Measurements from ENCODE around the gene CCDC69.

Gene CCDC69

DNA sequence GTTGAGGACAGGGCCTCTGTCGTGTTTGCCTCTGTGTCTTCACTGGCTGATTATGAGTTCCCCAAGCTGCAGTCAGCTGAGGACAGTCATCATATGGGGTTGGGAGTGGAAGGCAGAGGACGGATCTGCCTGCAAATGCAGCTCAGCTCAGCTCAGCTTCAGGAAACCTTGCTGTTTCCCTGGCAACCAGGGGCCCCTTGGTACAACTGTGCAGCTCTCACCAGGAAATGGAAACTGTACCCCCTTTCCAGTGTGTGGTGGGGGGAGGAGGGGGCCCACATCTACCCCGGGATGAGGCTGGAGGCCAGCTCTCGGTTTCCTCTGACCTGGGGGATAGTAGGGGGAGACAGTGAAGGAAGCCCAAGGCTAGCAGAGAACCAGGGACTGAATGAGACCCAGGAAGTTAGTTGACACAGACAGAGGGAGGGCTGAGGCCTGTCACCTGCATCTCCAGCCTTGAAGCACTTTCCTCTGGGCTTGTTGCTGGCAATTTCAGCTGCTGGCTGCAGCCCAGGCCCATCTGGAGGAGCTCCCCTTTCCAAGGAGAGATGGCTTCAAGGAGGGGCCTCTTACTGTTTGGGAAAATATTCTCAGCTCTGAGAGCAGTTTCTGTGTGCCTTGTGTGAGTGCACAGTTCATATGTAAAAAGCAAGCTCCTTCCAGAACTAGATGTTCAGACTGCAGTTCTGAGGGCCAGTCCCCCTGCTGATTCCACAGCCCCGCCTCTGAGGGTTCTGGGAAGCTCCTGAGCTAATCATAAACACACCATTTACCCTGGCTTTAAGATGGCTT, 73.2 kb downstream of the CCDC69 start:
- Histone ChIP-seq H3K23ac (ENCODE audit: low read depth, low read length, poor library complexity) (no peak overlapping the region), H2BK15ac (ENCODE audit: low read length) (no peak overlapping the region), H2BK120ac (ENCODE audit: low read depth, low read length) (no peak overlapping the region), H3K9ac (ENCODE audit: low read depth, low read length, poor library complexity) (no peak overlapping the region), H3K9me3 (replicated peaks in 1 of 2; ENCODE audit: control insufficient read depth in 2 of 2, insufficient read depth in 1 of 2, low read depth in 1 of 2, low read length in 2 of 2) (no peaks in the 10 kb centered on the region), H3K4me1 (ENCODE audit: control insufficient read depth in 2 of 2, insufficient read depth in 1 of 2, low read depth in 1 of 2, low read length in 2 of 2) (peaks cover 14 to 28% of the 10 kb centered on the region in 2 donors), H3K27me3 (ENCODE audit: control insufficient read depth in 3 of 3, insufficient read depth in 3 of 3, low read depth in 1 of 3, low read length in 3 of 3) (no peaks in the 10 kb centered on the region), H3K4me2 (ENCODE audit: insufficient read depth, low read length, poor library complexity, severe bottlenecking) (peak overlapping the region; percentile 30), H2AFZ (ENCODE audit: low read length) (peak overlapping the region; percentile 24), H4K91ac (ENCODE audit: low read depth, low read length, poor library complexity) (no peak overlapping the region), H4K8ac (ENCODE audit: low read depth, low read length) (no peak overlapping the region), H3K18ac (ENCODE audit: low read length) (peak overlapping the region; percentile 44), H3K4ac (ENCODE audit: low read length) (no peak overlapping the region), H2BK12ac (ENCODE audit: low read length) (no peak overlapping the region), H3K27ac (replicated peaks; ENCODE audit: low read length) (peak overlapping the region; percentile 59), H2AK5ac (ENCODE audit: low read depth, low read length) (no peak overlapping the region), H2BK5ac (ENCODE audit: low read length) (no peak overlapping the region), H3K4me3 (ENCODE audit: low read length in 2 of 2) (peak overlapping the region in 1 of 2 donors; percentile 3), H3K79me1 (ENCODE audit: low read depth, low read length) (peaks cover 5% of the 10 kb centered on the region), H3K36me3 (replicated peaks in 1 of 2; ENCODE audit: control insufficient read depth in 2 of 2, insufficient read depth in 2 of 2, low read length in 2 of 2) (peaks cover 0 to 23% of the 10 kb centered on the region in 2 donors), H3K14ac (ENCODE audit: low read length) (peak overlapping the region; percentile 49)
- DNase-seq (ENCODE audit: low spot score), result no peak
- no CpG with 5 or more reads among the region's 5 CpGs for WGBS, 2 donors (ENCODE audit: extremely low coverage in 2 of 2, insufficient read length in 2 of 2, insufficient replicate concordance in 1 of 2)

DNA sequence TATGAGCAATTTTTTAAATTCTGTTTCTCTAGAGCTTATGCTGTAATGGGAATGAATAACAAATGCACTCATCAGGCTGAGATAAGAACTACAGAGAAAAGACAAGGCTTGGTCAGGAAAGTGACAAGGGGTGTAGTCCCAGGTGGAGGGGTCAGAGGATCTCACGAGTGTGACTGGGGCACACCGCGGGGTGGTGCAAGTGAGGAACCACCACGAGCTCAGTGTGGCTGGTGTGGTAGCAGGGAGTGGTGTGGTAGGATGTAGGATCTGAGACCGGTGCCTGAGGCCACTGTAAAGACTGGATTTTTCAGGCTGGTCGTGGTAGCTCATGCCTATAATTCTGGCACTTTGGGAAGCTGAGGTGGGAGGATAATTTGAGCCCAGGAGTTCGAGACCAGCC, 75.3 kb downstream of the CCDC69 start:
- no peak overlapping the region for H2BK5ac ChIP-seq (ENCODE audit: low read length)
- H4K91ac ChIP-seq (ENCODE audit: low read depth, low read length, poor library complexity), result no peak overlapping the region
- H3K27ac ChIP-seq (replicated peaks; ENCODE audit: low read length), result no peak overlapping the region
- peaks cover 14 to 23% of the 10 kb centered on the region in 2 donors for H3K4me1 ChIP-seq (ENCODE audit: control insufficient read depth in 2 of 2, insufficient read depth in 1 of 2, low read depth in 1 of 2, low read length in 2 of 2)
- H2BK15ac ChIP-seq (ENCODE audit: low read length), result no peak overlapping the region
- H3K18ac ChIP-seq (ENCODE audit: low read length), result no peak overlapping the region
- no peak overlapping the region for H4K8ac ChIP-seq (ENCODE audit: low read depth, low read length)
- no CpG with 5 or more reads among the region's 7 CpGs for WGBS, 2 donors (ENCODE audit: extremely low coverage in 2 of 2, insufficient read length in 2 of 2, insufficient replicate concordance in 1 of 2)
- H3K36me3 ChIP-seq (replicated peaks in 1 of 2; ENCODE audit: control insufficient read depth in 2 of 2, insufficient read depth in 2 of 2, low read length in 2 of 2), result peaks cover 2 to 41% of the 10 kb centered on the region in 2 donors
- H3K23ac ChIP-seq (ENCODE audit: low read depth, low read length, poor library complexity), result no peak overlapping the region
- H3K4me3 ChIP-seq (ENCODE audit: low read length in 2 of 2), result no peak overlapping the region
- H2AK5ac ChIP-seq (ENCODE audit: low read depth, low read length), result no peak overlapping the region
- no peak overlapping the region for H3K4ac ChIP-seq (ENCODE audit: low read length)
- no peaks in the 10 kb centered on the region for H3K9me3 ChIP-seq (replicated peaks in 1 of 2; ENCODE audit: control insufficient read depth in 2 of 2, insufficient read depth in 1 of 2, low read depth in 1 of 2, low read length in 2 of 2)
- no peak overlapping the region for H3K14ac ChIP-seq (ENCODE audit: low read length)
- peaks cover 5% of the 10 kb centered on the region for H3K79me1 ChIP-seq (ENCODE audit: low read depth, low read length)
- H2AFZ ChIP-seq (ENCODE audit: low read length), result no peak overlapping the region
- no peaks in the 10 kb centered on the region for H3K27me3 ChIP-seq (ENCODE audit: control insufficient read depth in 3 of 3, insufficient read depth in 3 of 3, low read depth in 1 of 3, low read length in 3 of 3)
- DNase-seq (ENCODE audit: low spot score), result no peak
- no peak overlapping the region for H2BK120ac ChIP-seq (ENCODE audit: low read depth, low read length)
- no peak overlapping the region for H2BK12ac ChIP-seq (ENCODE audit: low read length)
- no peak overlapping the region for H3K4me2 ChIP-seq (ENCODE audit: insufficient read depth, low read length, poor library complexity, severe bottlenecking)
- H3K9ac ChIP-seq (ENCODE audit: low read depth, low read length, poor library complexity), result no peak overlapping the region

DNA sequence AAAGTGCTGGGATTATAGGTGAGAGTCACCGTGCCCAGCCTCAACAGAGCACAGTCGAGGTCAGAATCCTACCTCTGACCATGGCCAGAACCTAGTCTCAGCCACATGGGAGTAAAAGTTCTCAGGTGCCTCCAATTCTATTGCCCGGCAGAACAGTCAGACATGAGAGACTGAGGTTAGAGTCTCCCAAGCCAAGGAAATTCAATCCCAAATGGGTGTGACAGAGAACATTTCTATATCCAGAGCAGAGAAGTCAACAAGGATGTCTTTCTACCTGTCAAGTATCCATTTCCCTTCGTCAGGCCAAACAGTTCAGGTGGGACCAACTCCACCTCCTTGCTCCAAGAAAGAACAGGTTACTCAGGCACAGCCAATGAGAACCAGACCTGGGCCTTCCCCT, 76.9 kb downstream of the CCDC69 start:
- no peak overlapping the region for H2BK120ac ChIP-seq (ENCODE audit: low read depth, low read length)
- H3K18ac ChIP-seq (ENCODE audit: low read length), result no peak overlapping the region
- WGBS, 2 donors (ENCODE audit: extremely low coverage in 2 of 2, insufficient read length in 2 of 2, insufficient replicate concordance in 1 of 2), result no CpG with 5 or more reads among the region's 4 CpGs
- no peak overlapping the region for H3K4me3 ChIP-seq (ENCODE audit: low read length in 2 of 2)
- H3K14ac ChIP-seq (ENCODE audit: low read length), result no peak overlapping the region
- no peak overlapping the region for H2BK12ac ChIP-seq (ENCODE audit: low read length)
- H3K27ac ChIP-seq (replicated peaks; ENCODE audit: low read length), result no peak overlapping the region
- H3K4me2 ChIP-seq (ENCODE audit: insufficient read depth, low read length, poor library complexity, severe bottlenecking), result no peak overlapping the region
- H3K9me3 ChIP-seq (replicated peaks in 1 of 2; ENCODE audit: control insufficient read depth in 2 of 2, insufficient read depth in 1 of 2, low read depth in 1 of 2, low read length in 2 of 2), result no peaks in the 10 kb centered on the region
- H2AFZ ChIP-seq (ENCODE audit: low read length), result no peak overlapping the region
- no peak overlapping the region for H3K23ac ChIP-seq (ENCODE audit: low read depth, low read length, poor library complexity)
- no peak overlapping the region for H2BK5ac ChIP-seq (ENCODE audit: low read length)
- peaks cover 14 to 23% of the 10 kb centered on the region in 2 donors for H3K4me1 ChIP-seq (ENCODE audit: control insufficient read depth in 2 of 2, insufficient read depth in 1 of 2, low read depth in 1 of 2, low read length in 2 of 2)
- no peak overlapping the region for H4K91ac ChIP-seq (ENCODE audit: low read depth, low read length, poor library complexity)
- no peak overlapping the region for H4K8ac ChIP-seq (ENCODE audit: low read depth, low read length)
- peaks cover 5% of the 10 kb centered on the region for H3K79me1 ChIP-seq (ENCODE audit: low read depth, low read length)
- no peak overlapping the region for H2AK5ac ChIP-seq (ENCODE audit: low read depth, low read length)
- DNase-seq (ENCODE audit: low spot score), result no peak
- H3K27me3 ChIP-seq (ENCODE audit: control insufficient read depth in 3 of 3, insufficient read depth in 3 of 3, low read depth in 1 of 3, low read length in 3 of 3), result no peaks in the 10 kb centered on the region
- H3K36me3 ChIP-seq (replicated peaks in 1 of 2; ENCODE audit: control insufficient read depth in 2 of 2, insufficient read depth in 2 of 2, low read length in 2 of 2), result peaks cover 2 to 54% of the 10 kb centered on the region in 2 donors
- no peak overlapping the region for H3K4ac ChIP-seq (ENCODE audit: low read length)
- H2BK15ac ChIP-seq (ENCODE audit: low read length), result no peak overlapping the region
- no peak overlapping the region for H3K9ac ChIP-seq (ENCODE audit: low read depth, low read length, poor library complexity)

DNA sequence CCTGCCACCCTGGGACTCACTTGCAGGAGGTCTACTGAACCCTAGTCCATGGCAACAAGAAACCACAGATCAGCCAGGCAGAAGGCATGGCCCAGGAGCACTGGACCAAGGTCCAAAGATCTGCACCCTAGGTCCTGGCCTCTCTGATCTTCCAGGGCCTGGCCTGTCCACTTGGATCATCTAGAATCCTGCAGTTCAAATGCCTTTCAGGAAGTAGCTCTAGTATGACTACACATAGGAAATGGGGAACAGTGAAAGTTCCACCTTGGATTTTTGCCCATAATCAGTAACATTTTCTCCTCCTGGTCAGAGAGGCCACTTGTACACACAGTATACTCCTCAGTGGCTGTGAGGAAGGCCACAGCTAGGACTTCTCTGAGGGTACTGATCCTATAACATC, 77.8 kb downstream of the CCDC69 start:
- H3K27ac ChIP-seq (replicated peaks; ENCODE audit: low read length), result no peak overlapping the region
- H3K18ac ChIP-seq (ENCODE audit: low read length), result no peak overlapping the region
- no peak overlapping the region for H3K4me2 ChIP-seq (ENCODE audit: insufficient read depth, low read length, poor library complexity, severe bottlenecking)
- no peak overlapping the region for H2BK15ac ChIP-seq (ENCODE audit: low read length)
- no peak overlapping the region for H4K91ac ChIP-seq (ENCODE audit: low read depth, low read length, poor library complexity)
- H3K36me3 ChIP-seq (replicated peaks in 1 of 2; ENCODE audit: control insufficient read depth in 2 of 2, insufficient read depth in 2 of 2, low read length in 2 of 2), result peaks cover 2 to 57% of the 10 kb centered on the region in 2 donors
- peak overlapping the region; percentile 34 for H3K9ac ChIP-seq (ENCODE audit: low read depth, low read length, poor library complexity)
- H3K4me1 ChIP-seq (ENCODE audit: control insufficient read depth in 2 of 2, insufficient read depth in 1 of 2, low read depth in 1 of 2, low read length in 2 of 2), result peaks cover 11 to 14% of the 10 kb centered on the region in 2 donors
- H2AK5ac ChIP-seq (ENCODE audit: low read depth, low read length), result no peak overlapping the region
- DNase-seq (ENCODE audit: low spot score), result no peak
- no peaks in the 10 kb centered on the region for H3K9me3 ChIP-seq (replicated peaks in 1 of 2; ENCODE audit: control insufficient read depth in 2 of 2, insufficient read depth in 1 of 2, low read depth in 1 of 2, low read length in 2 of 2)
- no peak overlapping the region for H2BK12ac ChIP-seq (ENCODE audit: low read length)
- no peak overlapping the region for H2BK5ac ChIP-seq (ENCODE audit: low read length)
- H3K4me3 ChIP-seq (ENCODE audit: low read length in 2 of 2), result no peak overlapping the region
- H3K27me3 ChIP-seq (ENCODE audit: control insufficient read depth in 3 of 3, insufficient read depth in 3 of 3, low read depth in 1 of 3, low read length in 3 of 3), result no peaks in the 10 kb centered on the region
- no peak overlapping the region for H2AFZ ChIP-seq (ENCODE audit: low read length)
- H4K8ac ChIP-seq (ENCODE audit: low read depth, low read length), result no peak overlapping the region
- H2BK120ac ChIP-seq (ENCODE audit: low read depth, low read length), result no peak overlapping the region
- no peak overlapping the region for H3K23ac ChIP-seq (ENCODE audit: low read depth, low read length, poor library complexity)
- no peak overlapping the region for H3K14ac ChIP-seq (ENCODE audit: low read length)
- H3K79me1 ChIP-seq (ENCODE audit: low read depth, low read length), result peaks cover 5% of the 10 kb centered on the region
- H3K4ac ChIP-seq (ENCODE audit: low read length), result no peak overlapping the region

All from neuronal stem cell (in vitro differentiated cells).